Heart left ventricle (tissue), 16 donors: ENCODE data around the gene MTOR. TPM values are rescaled to one million over a fixed set of nuclear protein-coding genes. Genes with fewer than 3 reads are reported as not detected.
"Not testable (repeated sequence)": the region's sequence is repeated elsewhere in the genome, so short reads cannot be mapped to it uniquely, and the experiment has no call there.

Experiments
- ATAC-seq, 4 donors: fragments of 200-7000 bp; cut with Tn5 transposase; one replicate each; pipeline ENCODE4 v1.9.1; 2020 to 2022; ENCODE audit warnings: moderate library complexity in 4 of 4, mild to moderate bottlenecking in 3 of 4, moderate number of reproducible peaks in 1 of 4
- DNase-seq, 5 donors: peaks; one replicate each; pipeline ENCODE4 v3.0.0-alpha.2; 2020
- H3K27ac ChIP-seq, 12 donors: fragments of 200-600 bp; sonication (generic) in 4 of 12; one replicate each; pipeline versions ENCODE4 v1.5.0 to v1.8.0; 2016 to 2022; ENCODE audit warnings: mild to moderate bottlenecking in 2 of 12
- H3K27me3 ChIP-seq, 9 donors: fragments of 200-600 bp; sonication (generic) in 2 of 9; one replicate each; pipeline versions ENCODE4 v1.5.1 to v1.8.0; 2016 to 2022; ENCODE audit warnings: mild to moderate bottlenecking in 3 of 9
- H3K36me3 ChIP-seq, 9 donors: fragments of 200-600 bp; sonication (generic) in 2 of 9; one replicate each; pipeline versions ENCODE4 v1.5.0 to v1.8.0; 2018 to 2022; ENCODE audit warnings: mild to moderate bottlenecking in 2 of 9
- H3K4me1 ChIP-seq, 12 donors: fragments of 200-600 bp; sonication (generic) in 4 of 12; one replicate each; pipeline versions ENCODE4 v1.5.0 to v1.8.0; 2016 to 2022; ENCODE audit warnings: mild to moderate bottlenecking in 3 of 12
- H3K4me3 ChIP-seq, 12 donors: fragments of 200-600 bp; sonication (generic) in 4 of 12; one replicate each; pipeline versions ENCODE4 v1.5.0 to v1.8.0; 2017 to 2022; ENCODE audit warnings: mild to moderate bottlenecking in 9 of 12, moderate library complexity in 4 of 12
- H3K9me3 ChIP-seq, 12 donors: fragments of 200-600 bp; sonication (generic) in 4 of 12; one replicate each; pipeline versions ENCODE4 v1.5.0 to v1.8.0; 2016 to 2022; ENCODE audit warnings: mild to moderate bottlenecking in 1 of 12
- POLR2A ChIP-seq, 2 donors: fragments of 450-650 bp; IDR thresholded peaks; one replicate each; pipeline ENCODE4 v1.6.1; 2017; ENCODE audit warnings: antibody characterized with exemption in 2 of 2, mild to moderate bottlenecking in 2 of 2, moderate library complexity in 2 of 2
- WGBS, 4 donors: extraction: QIAGEN DNeasy Blood & Tissue Kit in 2 of 4; methylation state at CpG; one replicate each; pipeline versions ENCODE4 v1.1.5 to v1.1.7; 2013 to 2018; 5-methylcytosine and 5-hydroxymethylcytosine counted together
- intact Hi-C, 10 donors: fragments of 100-400 bp; cut with DNase I; formaldehyde crosslinking; loops; one replicate each; pipeline versions ENCODE4 v1.11.1 to v1.14.2; 2022
- polyA plus RNA-seq, 2 donors: library from polyadenylated mRNA; stranded (reverse); fragments of 200-250 nt; gene quantifications; one replicate each; pipeline ENCODE4 v1.2.3, GENCODE V29; 2013
- total RNA-seq, 9 donors: library from RNA; depleted of rRNA in 2 of 9; stranded (reverse); fragments of >200 nt in 2 of 9; fragmentation: NEBNext Ultra II Directional in 3 of 9; extraction: Animal tissue kit (Norgen Biotek cat#: 25700) in 3 of 9; gene quantifications; one replicate each; pipeline versions ENCODE4 v1.1.0 to v1.2.4, GENCODE V29; 2016 to 2023
- TF ChIP-seq, protein P1 (sequence below), 12 donors: fragments of 200-600 bp; sonication (generic) in 4 of 12; IDR thresholded peaks; one replicate each; pipeline versions ENCODE4 v1.5.0 to v1.8.0; 2018 to 2022; ENCODE audit warnings: antibody characterized with exemption in 12 of 12, mild to moderate bottlenecking in 5 of 12
- donor health status: ischemic (EF 13 %, LVEDD 7.1; RV severe dilation, severe dysfunction).
- donor health status: healthy with polysubstance abuse.
- donor health status: DM: no; HTN: yes; CAD: no.
- donor health status: DM: no; HTN: no; CAD: no.
- donor health status: ischemic (EF 25% LVEDD 6.9; RV normal size, moderate dysfunction).
- donor health status: ischemic (EF 25% LVEDD 5.7; RV mildly dilated, moderate dysfunction).
- donor health status: healthy.
- donor health status: DM: yes; HTN: yes; CAD: no.
- donor health status: ischemic (EF 35%, LVEDD 5.7; RV mildly dilated, moderate dysfunction).
- donor health status: nonischemic (EF 11% LVEDD 7.7; RV severe dilation, severe dysfunction).
- donor health status: DM: yes; HTN: yes; CAD: no.
- donor health status: PGD.
- donor health status: ischemic (EF 29% LVEDD 5.4; RV normal size, mild dysfunction).
- donor health status: nonischemic (EF 23%, LVEDD 6.1; RV moderate dilation, normal function).

Gene MTOR
- total and polyA plus RNA-seq, 11 donors = 17.4 to 43.6 (median 36.7) TPM

DNA sequence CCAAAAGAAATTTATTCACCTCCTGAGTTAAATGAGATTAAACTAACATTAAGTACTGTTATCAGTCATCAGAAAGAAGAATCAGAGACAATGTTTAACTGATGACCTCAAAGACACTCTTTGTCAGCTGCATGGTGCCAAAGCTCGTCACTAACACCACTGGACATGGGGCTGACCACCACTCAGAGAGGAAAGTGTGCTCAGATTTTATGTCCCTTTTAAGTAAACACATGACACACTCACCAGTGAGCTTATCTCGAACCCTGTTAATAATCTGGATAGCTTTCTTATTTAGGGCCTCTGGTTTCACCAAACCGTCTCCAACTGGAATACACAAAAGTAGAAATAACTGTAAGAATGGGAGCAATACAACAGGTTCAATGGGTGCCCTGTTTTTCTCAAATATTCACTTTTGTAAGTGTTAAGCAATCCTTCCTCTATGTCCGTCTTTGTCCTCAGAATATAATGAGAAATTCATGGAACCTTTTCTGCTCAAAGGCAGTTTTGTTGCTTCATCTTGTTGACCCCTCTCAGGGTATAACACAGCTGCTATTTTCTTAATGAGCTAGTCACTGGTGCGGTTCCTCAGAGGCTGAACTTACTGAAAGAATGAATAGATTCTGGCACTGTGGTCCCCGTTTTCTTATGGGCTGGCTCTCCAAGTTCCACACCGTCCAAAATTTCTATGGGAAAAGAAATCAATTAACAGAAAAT is 153.1 kb downstream of the MTOR start:
- Histone ChIP-seq H3K4me3 (no peak overlapping the region), H3K36me3 (peaks cover 0 to 92% (median 86%) of the 10 kb centered on the region in 9 donors), H3K27me3 (no peaks in the 10 kb centered on the region), H3K27ac (no peak overlapping the region), H3K9me3 (no peaks in the 10 kb centered on the region), H3K4me1 (no peaks in the 10 kb centered on the region)
- TF ChIP-seq, protein P1, sequence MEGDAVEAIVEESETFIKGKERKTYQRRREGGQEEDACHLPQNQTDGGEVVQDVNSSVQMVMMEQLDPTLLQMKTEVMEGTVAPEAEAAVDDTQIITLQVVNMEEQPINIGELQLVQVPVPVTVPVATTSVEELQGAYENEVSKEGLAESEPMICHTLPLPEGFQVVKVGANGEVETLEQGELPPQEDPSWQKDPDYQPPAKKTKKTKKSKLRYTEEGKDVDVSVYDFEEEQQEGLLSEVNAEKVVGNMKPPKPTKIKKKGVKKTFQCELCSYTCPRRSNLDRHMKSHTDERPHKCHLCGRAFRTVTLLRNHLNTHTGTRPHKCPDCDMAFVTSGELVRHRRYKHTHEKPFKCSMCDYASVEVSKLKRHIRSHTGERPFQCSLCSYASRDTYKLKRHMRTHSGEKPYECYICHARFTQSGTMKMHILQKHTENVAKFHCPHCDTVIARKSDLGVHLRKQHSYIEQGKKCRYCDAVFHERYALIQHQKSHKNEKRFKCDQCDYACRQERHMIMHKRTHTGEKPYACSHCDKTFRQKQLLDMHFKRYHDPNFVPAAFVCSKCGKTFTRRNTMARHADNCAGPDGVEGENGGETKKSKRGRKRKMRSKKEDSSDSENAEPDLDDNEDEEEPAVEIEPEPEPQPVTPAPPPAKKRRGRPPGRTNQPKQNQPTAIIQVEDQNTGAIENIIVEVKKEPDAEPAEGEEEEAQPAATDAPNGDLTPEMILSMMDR (IDR thresholded peaks at IDR 0.05) = no peak
- TF ChIP-seq POLR2A (IDR thresholded peaks at IDR 0.05) = no peak
- intact Hi-C loops = no loop called here
- no peak for ATAC-seq
- WGBS, 4 donors = 82 to 90% (median 87%) methylated on average over 7 of the region's 7 CpGs
- no peak for DNase-seq

DNA sequence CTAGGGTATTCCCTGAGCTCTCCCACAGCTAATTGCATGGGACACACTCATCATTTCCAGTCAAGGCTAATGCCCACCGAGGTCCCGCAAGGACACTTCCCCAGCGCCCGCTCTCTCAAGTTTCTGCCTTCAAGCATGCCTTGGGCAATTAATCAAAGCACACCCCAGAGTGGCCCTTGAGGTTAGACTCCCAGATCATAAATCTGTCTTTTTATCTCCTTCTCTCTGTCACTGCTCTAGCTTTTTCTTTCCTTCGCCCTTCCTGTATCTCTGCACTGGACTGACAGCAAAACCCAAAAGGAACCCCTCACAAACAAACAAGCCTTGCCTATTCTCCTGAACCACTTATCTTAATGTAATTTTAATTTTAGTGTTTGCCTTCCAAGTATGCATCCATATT is 154.8 kb downstream of the MTOR start:
- H3K36me3 ChIP-seq = peaks cover 0 to 76% (median 70%) of the 10 kb centered on the region in 9 donors
- no peaks in the 10 kb centered on the region for H3K9me3 ChIP-seq
- 75 to 95% (median 85%) methylated on average over 5 of the region's 5 CpGs for WGBS, 4 donors
- H3K27ac ChIP-seq = no peak overlapping the region
- intact Hi-C loops = no loop called here
- no peaks in the 10 kb centered on the region for H3K27me3 ChIP-seq
- ATAC-seq (no peak), DNase-seq (no peak)
- no peak overlapping the region for H3K4me3 ChIP-seq
- H3K4me1 ChIP-seq = no peaks in the 10 kb centered on the region
- TF ChIP-seq, protein P1 (IDR thresholded peaks at IDR 0.05) = no peak
- TF ChIP-seq POLR2A (IDR thresholded peaks at IDR 0.05) = no peak

DNA sequence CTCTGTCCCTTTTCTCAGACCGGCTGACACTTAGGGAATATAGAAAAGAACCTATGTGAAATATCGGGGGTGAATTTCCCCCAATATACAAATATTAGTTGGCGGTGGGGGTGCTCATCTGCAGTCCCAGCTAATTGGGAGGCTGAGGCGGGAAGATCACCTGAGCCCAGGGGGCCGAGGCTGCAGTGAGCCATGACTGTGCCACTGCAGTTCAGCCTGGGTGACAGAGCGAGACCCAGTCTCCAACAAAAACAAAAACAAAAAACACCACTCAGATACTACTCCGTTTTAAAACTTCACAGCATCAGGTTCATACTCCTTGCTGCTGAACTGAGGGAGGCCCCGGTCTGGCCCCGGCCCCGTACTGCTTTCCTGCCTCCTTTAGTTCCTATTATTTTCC is 156.8 kb downstream of the MTOR start:
- Histone ChIP-seq H3K4me3 (no peak overlapping the region), H3K36me3 (peaks cover 0 to 56% (median 51%) of the 10 kb centered on the region in 9 donors), H3K27ac (no peak overlapping the region), H3K27me3 (no peaks in the 10 kb centered on the region), H3K9me3 (no peaks in the 10 kb centered on the region), H3K4me1 (no peaks in the 10 kb centered on the region)
- ATAC-seq = no peak
- intact Hi-C loops = no loop called here
- DNase-seq = no peak
- TF ChIP-seq, protein P1 (IDR thresholded peaks at IDR 0.05) = no peak
- no peak for TF ChIP-seq POLR2A (IDR thresholded peaks at IDR 0.05)
- 91 to 95% (median 94%) methylated on average over 10 of the region's 10 CpGs for WGBS, 4 donors

DNA sequence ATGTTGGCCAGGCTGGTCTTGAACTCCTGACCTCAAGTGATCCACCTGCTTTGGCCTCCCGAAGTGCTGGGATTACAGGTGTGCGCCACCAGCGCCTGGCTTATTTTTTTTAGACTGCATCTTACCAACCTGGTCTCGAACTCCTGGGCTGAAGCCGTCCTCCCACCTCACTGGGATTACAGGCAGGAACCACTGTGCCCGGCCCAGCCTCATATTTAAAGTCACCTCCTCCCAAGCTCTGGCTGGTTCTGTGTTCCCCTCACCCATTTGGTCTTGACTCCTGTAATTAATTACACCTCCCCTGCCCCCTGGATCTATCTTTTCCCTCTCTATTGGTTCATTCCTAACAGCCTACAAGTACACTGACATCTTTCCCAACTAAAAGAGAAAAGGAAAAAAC is 161.0 kb downstream of the MTOR start:
- no peaks in the 10 kb centered on the region for H3K9me3 ChIP-seq
- no peak for ATAC-seq
- H3K27me3 ChIP-seq = no peaks in the 10 kb centered on the region
- H3K36me3 ChIP-seq = peaks cover 0 to 27% (median 24%) of the 10 kb centered on the region in 9 donors
- no peak for DNase-seq
- TF ChIP-seq, protein P1 (IDR thresholded peaks at IDR 0.05) = no peak
- TF ChIP-seq POLR2A (IDR thresholded peaks at IDR 0.05) = no peak
- 90 to 96% (median 95%) methylated on average over 6 of the region's 6 CpGs for WGBS, 4 donors
- no peak overlapping the region for H3K27ac ChIP-seq
- H3K4me3 ChIP-seq = no peak overlapping the region
- peaks cover 0 to 21% (median 13%) of the 10 kb centered on the region in 12 donors for H3K4me1 ChIP-seq
- intact Hi-C loops = no loop called here

DNA sequence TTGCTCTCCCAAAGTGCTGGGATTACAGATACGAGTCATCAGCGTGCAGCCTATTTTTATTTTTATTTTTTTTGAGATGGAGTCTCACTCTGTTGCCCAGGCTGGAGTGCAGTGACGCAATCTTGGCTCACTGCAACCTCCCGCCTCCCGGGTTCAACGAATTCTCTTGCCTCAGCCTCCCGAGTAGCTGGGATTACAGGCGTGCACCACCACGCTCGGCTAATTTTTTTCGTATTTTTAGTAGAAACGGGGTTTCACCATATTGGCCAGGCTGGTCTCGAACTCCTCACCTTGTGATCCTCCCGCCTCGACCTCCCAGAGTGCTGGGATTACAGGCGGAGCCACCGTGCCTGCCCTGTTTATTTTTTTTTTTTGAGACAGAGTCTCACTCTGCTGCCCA is 161.5 kb downstream of the MTOR start:
- H3K9me3 ChIP-seq, H3K27me3 ChIP-seq, H3K4me3 ChIP-seq, intact Hi-C loops, DNase-seq, ATAC-seq, H3K27ac ChIP-seq: not testable (repeated sequence)
- WGBS, 4 donors = 94 to 97% (median 96%) methylated on average over 17 of the region's 17 CpGs
- peaks cover 0 to 21% (median 13%) of the 10 kb centered on the region in 12 donors for H3K4me1 ChIP-seq
- peaks cover 0 to 27% (median 24%) of the 10 kb centered on the region in 9 donors for H3K36me3 ChIP-seq
